ENCODE results near the gene SCFD2. TPM values are rescaled to one million over a fixed set of nuclear protein-coding genes. Genes with fewer than 3 reads are reported as not detected.

The SCFD2 gene
- total RNA-seq, 4 donors from 2014 or later, result 14.3 to 37.8 (median 27.7) TPM

DNA sequence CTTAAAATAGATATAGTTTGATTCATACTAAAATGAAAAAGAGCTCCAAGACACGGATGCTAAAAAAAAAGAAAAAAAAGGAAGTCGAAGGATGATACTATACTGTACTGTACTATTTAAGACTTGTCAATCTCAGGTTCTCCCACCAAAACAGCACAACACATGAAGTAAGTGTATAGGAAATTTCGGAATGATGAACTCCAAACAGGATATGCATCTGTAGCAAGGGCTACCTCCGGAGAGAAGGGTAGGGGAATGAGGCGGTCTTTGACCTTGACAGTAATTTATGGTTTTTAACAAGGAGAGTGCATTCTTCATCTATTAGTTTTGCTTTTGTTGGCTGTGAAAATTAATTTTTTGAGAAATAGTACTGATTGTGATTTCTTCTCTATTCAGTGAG lies 11.0 kb upstream of the SCFD2 start:
- Histone ChIP-seq H3K27me3 (peaks cover 0 to 13% (median 0%) of the 10 kb centered on the region in 4 donors), H3K27ac (peak overlapping the region; percentile 88 to 94 (median 92)), H3K36me3 (peaks cover 0 to 2% (median 0%) of the 10 kb centered on the region in 3 donors), H3K4me1 (peaks cover 0 to 39% (median 13%) of the 10 kb centered on the region in 3 donors), H3K9me3 (no peaks in the 10 kb centered on the region), H3K4me3 (peak overlapping the region; percentile 70 to 98 (median 81))
- no peak for DNase-seq
- intact Hi-C loops (cut with DNase I), result no loop called here
- TF ChIP-seq POLR2A (IDR thresholded peaks at IDR 0.05) (no peak), CTCF (IDR thresholded peaks at IDR 0.05) (no peak)
- WGBS, 2 donors, result 60 to 65% methylated on average over 5 of the region's 5 CpGs

- no peaks in the 10 kb centered on the region for H3K36me3 ChIP-seq
- no peak for DNase-seq
- TF ChIP-seq CTCF (IDR thresholded peaks at IDR 0.05) (no peak), POLR2A (IDR thresholded peaks at IDR 0.05) (no peak)
- no peak overlapping the region for H3K4me3 ChIP-seq
- H3K4me1 ChIP-seq, result peaks cover 0 to 25% (median 13%) of the 10 kb centered on the region in 3 donors
- WGBS, 2 donors, result 78 to 82% methylated on average over 4 of the region's 4 CpGs
- intact Hi-C loops (cut with DNase I), result no loop called here
- no peak overlapping the region for H3K27ac ChIP-seq
- H3K9me3 ChIP-seq, result no peaks in the 10 kb centered on the region
- peaks cover 0 to 34% (median 0%) of the 10 kb centered on the region in 4 donors for H3K27me3 ChIP-seq
Observed at GRCh38 chr4:53374777-53375258, 9.0 kb upstream of the SCFD2 start.

DNA sequence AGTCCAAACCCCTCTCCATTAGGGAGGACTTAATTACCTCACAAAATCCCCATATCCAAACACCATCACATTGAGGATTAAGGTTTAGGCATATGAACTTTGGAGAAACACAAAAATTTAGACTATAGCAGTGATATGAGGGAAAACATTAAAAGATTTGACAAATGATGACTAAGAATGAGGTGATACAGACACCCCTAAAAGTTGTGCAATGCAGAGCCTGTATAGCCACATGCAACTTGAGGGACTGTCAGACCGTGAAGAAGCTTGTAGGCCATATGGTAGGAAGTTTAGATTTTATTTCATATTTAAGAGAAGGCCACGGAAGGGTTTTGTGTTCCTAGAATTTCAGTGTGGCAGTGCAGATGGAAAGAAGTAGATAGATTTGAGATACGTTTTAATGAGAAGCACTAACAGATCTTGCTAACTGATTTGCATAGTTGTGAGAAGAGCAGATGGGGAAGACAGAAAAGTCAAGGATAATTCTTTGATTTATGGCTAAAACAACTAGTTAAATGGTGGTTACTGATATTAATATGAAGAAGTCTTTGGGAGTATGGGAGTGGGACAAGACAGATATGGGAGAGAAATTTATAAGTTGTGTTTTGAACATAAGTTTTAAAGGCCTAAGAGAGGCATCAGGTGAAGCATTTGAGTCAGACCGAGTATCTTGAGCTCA lies 6.1 kb upstream of the SCFD2 start:
- no peaks in the 10 kb centered on the region for H3K36me3 ChIP-seq
- H3K4me1 ChIP-seq, result peaks cover 0 to 4% (median 0%) of the 10 kb centered on the region in 3 donors
- intact Hi-C loops (cut with DNase I), result no loop called here
- WGBS, 2 donors, result 71 to 76% methylated on average over 4 of the region's 4 CpGs
- no peak overlapping the region for H3K4me3 ChIP-seq
- H3K27me3 ChIP-seq, result peaks cover 0 to 49% (median 0%) of the 10 kb centered on the region in 4 donors
- H3K27ac ChIP-seq, result no peak overlapping the region
- no peak for DNase-seq
- H3K9me3 ChIP-seq, result no peaks in the 10 kb centered on the region
- no peak for TF ChIP-seq POLR2A (IDR thresholded peaks at IDR 0.05)
- TF ChIP-seq CTCF (IDR thresholded peaks at IDR 0.05), result no peak

DNA sequence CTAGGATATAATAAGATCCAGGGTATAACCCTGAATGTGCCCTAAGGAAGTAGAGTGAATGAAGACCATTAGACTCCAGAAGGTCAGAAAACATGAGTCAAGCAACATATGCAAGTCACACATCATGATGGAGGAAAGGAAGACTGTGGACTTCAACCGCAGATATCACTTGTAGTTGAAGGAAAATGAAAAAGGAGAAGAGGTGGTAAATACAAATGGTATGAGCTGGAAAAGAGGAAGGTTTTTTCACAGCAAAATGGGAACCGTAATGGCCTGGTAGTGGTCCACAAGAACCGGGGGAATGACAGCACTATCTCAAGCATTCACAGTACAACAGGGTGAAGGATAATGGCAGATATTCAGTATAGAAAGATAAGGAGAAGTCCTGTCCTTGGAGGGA lies 5.2 kb upstream of the SCFD2 start:
- no peaks in the 10 kb centered on the region for H3K9me3 ChIP-seq
- H3K36me3 ChIP-seq, result no peaks in the 10 kb centered on the region
- peaks cover 0 to 49% (median 0%) of the 10 kb centered on the region in 4 donors for H3K27me3 ChIP-seq
- H3K4me1 ChIP-seq, result peaks cover 0 to 7% (median 6%) of the 10 kb centered on the region in 3 donors
- WGBS, 2 donors, result 82 to 85% methylated on average over 3 of the region's 3 CpGs
- intact Hi-C loops (cut with DNase I), result no loop called here
- TF ChIP-seq POLR2A (IDR thresholded peaks at IDR 0.05) (no peak), CTCF (IDR thresholded peaks at IDR 0.05) (no peak)
- no peak overlapping the region for H3K27ac ChIP-seq
- DNase-seq, result no peak
- no peak overlapping the region for H3K4me3 ChIP-seq

GRCh38 chr4:53367721-53368120 lies 1.9 kb upstream of the SCFD2 start:
- no peak overlapping the region for H3K27ac ChIP-seq
- no peak for DNase-seq
- intact Hi-C loops (cut with DNase I), result no loop called here
- no peak overlapping the region for H3K4me3 ChIP-seq
- peaks cover 0 to 42% (median 0%) of the 10 kb centered on the region in 4 donors for H3K27me3 ChIP-seq
- 45 to 49% methylated on average over 2 of the region's 2 CpGs for WGBS, 2 donors
- H3K36me3 ChIP-seq, result no peaks in the 10 kb centered on the region
- peaks cover 6 to 34% (median 15%) of the 10 kb centered on the region in 3 donors for H3K4me1 ChIP-seq
- no peaks in the 10 kb centered on the region for H3K9me3 ChIP-seq
- no peak for TF ChIP-seq POLR2A (IDR thresholded peaks at IDR 0.05)
- no peak for TF ChIP-seq CTCF (IDR thresholded peaks at IDR 0.05)
